ENCODE measurements around the gene PFKP.

PFKP gene

DNA sequence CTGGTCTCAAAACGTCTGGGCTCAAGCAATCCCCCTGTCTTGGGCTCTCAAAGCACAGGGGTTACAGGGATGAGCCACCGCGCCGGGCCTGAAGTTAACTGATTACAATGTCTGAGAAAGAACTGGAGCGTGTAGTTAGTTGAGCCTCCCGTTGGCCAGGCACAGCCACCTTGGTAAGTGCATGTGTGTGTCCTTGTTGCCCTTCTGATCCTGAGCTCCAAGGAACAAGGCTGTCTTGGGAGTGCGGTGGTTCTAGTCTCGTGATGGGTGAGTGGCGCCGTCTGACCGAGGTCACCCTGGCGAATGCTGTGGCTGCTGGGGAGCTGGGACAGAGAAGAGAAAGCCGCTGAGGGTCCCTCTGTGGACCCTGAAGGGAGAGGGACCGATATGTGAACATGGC, 54.7 kb downstream of the PFKP start:
- no peak for DNase-seq

DNA sequence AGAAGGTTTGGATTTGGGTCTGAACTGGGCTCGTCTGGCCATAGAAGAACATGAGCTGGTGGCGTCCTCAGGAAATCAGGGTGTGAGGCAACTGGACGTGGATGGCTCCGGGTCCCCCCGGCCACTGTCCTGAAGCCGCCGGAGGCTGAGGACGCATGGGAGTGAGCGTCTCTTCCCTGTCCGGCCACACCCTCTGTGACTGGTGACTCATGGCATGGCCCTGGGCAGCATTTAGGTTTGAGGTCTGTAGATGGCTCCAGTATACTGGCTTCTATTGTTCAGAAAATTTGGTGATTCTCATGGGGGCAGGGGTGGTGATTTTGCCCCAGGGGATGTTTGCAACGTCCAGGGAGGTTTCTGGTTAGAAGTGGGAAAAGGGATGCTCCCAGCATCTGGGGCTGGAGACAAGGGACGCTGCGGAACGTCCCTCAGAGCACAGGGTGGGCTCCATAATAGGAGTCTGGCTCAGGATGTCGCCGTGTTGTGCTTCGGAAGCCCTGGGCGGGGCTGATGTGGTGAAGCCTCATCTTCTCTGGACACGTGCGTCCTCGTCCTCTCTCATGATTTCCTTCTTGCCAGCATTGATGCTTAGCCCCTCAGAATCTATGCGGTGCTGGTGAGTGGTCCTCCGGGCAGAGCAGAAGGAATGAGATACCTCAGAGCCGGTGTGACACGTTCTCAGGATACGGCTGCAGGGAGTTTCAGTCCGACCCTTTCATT, 55.3 kb downstream of the PFKP start:
- no peak for DNase-seq

DNA sequence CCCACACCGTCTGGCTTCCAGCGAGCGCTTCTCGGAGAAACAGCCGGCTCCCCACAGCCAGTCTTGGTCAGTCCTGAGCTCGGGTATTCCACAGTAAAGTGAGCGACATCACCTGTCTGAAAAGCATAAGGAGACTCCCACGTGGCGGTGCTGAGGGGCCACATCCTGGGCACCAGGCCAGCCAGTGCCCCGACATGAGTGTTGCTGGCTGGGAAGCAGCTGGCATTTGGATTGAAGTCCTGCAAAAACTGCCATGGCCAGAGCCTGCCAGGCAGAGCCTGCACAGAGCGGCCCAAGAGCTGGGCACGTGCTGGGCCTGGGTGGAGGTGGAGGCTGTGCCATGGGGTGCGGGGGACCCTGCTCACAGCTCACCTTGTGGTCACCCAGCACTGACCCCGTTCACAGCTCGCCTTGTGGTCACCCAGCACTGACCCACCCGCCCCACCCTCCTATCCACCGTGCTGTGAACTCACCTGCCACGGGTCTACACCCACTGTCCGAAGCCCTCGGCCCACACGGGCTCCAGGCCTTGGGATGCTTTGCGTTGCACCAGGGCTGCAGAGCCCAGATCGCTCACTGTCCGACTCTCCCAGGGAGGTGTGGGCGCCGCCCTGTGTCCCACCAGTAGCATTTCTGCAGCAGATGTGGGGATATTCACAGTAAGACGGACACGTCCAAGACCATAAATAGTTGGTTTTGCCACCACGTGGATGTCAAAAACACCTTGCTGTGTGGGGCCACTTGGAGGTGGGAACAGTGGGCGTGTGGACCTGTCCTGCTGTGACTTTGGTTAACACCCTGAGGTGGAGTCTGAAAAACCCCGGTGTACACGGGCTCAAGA, 56.4 kb downstream of the PFKP start:
- DNase-seq = no peak

DNA sequence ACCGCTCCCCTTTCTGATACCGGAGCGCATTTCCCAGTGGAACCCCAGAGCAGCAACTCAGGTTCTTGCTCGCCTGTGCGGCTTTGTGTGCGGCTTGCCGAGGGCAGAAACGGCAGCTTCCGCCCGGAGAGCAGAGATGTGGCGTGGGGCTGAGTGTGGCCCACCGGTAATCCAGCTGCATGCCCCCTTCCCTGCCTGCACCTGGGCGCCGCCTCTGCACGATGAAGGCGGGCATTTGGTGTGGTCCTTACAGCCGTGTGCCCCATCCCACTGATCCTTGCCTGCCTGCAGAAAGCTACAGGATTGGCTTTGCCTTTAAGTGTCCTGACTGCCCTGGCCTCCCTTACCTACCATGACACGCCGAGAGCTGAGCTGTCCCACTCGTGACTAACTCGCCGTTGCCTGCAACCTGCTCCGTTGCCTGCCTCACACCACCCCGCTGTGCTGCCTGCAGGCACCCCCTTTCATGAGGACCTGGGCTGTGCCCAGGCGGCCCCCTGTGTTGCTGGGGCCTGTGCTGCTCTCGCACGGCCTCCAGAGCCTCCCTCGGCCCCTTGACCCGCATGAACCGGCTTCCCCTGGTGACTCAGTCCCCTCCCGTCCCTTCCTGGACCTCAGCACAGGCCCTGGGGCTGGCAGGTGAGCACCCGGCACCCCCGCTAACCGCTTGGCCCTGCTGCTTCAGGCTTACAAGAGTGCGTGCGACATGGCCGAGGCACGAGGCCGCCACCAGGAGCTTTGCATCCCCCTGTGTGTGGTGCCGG, 57.2 kb downstream of the PFKP start:
- no peak for DNase-seq

DNA sequence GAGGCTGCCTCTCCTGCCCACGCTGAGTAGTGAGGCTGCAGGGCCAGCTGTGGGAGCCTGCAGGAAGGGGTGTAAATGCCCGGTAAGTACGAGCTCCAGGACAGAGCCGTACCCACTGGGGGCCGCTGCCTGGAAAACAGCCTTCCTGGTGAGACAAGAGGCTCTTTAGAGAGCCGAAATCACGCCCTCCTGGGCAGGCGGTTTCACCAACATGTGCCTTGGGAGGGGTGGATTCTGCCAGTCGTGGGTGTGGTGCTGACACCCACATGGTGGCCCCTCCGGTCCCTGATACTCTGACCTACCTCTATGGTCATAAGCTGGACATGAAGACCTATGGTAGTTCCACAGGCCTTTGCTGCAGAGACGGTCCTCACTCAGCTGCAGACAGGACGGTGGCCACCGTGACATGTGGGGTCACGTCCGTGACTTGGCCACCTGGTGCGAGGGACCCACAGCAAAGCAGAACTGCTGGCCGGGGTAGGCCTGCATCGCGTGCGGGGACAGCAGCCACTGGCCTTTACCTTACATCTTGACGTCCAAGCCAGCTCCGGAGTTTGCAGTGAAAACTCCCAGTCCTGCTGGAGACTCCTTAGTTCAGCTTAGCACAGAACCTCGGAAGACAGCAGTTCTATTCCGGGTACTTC, 58.3 kb downstream of the PFKP start:
- DNase-seq = no peak

DNA sequence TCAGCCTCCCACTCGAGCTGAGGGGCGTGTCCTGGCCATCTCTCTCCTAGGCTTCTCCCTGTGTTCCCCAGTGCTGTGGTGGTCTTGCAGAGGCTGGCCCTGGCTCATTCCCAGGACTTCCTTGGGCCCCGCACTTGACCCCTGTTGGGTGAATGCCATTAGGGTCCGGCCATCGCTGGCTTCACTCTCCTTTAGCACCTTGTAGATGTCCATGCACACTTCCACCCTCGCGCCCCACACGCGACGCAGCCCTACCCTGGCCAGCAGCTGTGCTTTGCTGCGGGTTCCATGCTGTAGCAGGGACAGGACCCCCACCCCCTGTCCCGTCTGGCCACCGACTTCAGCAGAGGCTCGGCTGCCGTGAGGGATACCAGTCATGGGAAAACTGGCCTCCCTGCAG, 58.9 kb downstream of the PFKP start:
- no peak for DNase-seq

DNA sequence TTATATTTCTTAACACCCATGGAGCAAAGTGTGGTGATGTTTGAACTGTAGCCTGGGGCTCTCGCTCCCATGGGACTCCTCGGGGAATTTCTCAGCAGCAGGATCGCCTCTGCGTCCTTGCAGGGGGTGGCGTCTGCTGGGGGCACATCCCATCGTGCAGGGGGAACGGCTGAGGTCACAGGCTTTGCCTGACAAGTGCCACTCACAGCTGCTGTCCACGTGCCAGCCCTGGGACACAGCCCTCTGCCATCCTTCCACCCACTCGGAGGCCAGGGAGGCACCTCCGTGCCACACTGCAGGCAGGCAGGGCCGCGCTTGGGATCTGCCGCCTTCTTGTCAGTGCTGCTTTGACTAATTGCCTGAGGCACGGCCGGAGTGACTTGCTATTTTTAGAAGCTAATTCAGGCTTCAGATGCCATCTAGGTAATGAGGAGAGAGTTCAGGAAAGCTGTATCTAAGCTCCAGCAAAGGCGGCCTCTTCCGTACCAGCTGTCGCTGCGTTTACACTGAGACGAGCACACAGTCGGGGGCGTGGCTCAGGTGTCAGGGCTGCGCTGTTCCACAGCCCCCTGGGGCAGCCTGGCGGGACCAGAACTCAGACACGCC, 59.5 kb downstream of the PFKP start:
- DNase-seq = no peak

DNA sequence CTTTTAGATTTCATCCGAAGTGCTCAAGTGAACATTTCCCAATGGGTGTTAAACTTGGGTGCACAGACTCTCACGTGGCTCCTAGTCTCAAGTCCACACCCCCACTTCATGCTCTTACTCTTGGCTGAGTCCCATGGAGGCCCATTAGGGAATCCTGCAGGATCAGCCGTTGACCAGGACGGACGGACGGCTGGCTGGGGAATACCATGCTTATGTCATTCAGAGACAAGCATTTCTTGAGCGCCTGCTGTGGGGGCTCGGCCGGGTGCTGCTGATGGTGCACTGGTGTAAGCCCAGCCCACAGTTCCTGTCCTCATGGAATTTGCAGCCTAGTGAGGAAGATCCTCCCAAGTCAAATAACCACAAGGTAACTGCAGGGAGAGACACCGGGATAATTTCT, 60.6 kb downstream of the PFKP start:
- no peak for DNase-seq

DNA sequence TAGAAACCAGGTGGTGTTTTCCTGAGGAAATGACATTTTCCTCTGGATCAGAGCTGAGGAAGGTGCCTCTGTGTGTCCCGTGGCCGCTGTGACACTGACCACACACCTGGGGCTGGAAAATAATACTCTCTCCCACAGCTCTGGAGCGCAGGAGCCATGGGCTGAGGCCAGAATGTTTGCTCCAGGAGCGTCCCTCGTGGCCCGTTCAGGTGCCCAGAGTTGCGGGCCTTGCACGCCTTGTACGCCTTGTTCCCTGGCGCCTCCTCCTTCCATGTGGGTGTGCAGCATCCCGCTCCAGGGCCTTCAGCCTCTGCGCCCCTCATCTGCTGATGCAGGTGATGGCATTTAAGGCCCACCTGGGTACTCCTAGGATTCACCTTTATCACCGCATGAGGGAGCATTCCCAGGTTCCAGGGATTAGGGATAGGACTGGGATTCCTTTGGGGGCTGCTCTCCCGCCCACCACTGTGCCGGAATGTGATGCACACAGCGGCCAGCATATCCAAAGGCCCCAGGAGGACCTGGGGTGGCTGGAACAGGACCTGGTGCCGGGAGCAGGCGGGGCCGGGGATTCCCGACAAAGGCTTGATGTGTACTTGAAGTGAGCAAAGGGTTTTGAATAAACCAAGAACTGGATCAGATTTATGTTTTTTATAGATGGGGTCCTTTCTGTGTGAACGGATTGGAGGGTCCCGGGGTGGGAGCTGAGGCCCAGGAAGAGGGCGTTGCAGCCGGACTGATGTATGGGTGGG, 61.2 kb downstream of the PFKP start:
- no peak for DNase-seq

DNA sequence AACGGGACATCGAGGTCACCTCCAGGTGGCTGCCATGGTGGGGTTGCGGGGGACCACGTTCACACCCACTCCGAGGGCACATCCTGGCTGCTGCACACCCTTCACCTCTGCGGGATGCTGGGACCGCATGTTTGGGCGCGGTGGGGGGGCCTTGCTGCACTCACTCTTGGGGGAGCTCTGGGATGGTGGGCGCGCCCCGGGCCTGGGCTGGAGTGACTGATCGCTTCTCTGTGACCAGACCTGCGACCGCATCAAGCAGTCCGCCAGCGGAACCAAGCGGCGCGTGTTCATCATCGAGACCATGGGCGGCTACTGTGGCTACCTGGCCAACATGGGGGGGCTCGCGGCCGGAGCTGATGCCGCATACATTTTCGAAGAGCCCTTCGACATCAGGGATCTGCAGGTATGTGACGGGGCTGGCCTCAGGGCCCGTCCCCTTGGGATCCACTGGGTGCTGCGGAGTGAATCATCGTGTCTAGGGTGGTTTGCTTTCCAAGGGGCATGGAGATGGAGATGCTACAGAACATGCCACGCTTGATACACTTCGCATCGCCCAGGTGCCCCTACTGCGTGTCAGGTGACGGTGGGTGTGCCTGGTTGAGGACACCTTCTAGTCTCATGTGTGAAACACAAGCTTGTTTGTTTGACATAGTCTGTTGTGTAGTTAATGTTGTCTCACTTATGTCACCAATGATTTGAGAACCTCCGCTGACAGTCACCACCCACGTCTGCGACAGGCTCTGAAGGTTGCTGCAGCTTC, 62.4 kb downstream of the PFKP start:
- no peak for DNase-seq

DNA sequence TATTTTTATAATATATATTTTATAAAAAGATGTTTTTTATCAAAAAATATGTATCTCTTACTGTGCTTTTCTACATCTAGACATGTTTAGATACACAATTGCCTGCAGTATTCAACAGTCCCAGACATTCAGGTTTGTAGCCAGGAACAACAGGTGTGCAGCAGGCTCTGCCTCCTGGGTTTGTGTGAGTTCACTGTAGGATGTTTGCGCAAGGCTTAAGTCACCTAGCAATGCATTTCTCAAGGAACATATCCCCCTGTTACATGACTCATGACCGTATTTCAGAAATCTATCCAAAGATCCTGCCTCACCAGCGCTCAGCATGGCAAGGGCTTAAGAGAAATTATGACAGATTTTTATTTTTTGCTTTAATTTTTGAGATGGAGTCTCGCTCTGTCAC, 63.8 kb downstream of the PFKP start:
- no peak for DNase-seq

DNA sequence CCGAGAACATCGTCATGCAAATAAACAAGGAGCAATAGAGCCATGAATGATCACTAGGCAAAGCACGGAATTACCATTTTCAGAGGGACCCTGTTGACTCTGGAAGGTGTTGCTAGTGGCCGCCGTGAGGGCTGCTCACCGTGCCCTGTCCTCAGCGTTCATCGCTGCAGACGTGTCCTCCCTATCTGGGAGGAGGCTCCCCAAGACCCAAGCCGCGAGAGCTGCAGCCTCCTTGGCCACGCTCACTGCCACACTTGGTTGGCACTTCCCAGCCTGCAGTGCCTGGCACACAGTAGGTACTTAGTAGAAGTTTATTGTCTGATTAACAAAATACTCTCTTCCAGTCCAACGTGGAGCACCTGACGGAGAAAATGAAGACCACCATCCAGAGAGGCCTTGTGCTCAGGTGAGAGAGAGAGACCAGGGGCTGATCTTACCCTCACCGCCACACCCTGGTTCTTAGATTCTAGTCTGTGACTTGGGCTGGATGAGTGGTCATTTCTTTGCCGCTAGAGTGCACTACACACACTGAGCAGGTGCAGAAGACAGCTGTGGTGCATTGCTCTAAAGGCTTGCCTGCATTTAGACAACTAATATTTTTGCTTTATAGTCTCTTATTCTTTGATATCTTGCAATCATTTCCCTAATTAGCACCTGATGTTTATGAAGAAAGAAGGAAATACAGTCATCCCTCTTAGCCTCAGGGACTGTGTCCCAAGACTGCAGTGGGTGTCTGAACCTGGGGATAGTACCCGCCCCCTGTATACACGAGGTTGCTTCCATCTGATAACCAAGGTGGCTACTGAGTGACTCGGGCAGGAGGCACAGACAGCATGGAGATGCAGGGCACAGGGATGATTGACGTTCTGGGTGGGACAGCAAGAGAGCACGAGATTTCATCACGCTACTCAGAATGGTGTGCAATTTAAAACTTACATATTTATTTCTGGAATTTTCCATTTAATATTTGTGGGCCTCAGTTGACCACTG, 65.0 kb downstream of the PFKP start:
- DNase-seq = no peak

DNA sequence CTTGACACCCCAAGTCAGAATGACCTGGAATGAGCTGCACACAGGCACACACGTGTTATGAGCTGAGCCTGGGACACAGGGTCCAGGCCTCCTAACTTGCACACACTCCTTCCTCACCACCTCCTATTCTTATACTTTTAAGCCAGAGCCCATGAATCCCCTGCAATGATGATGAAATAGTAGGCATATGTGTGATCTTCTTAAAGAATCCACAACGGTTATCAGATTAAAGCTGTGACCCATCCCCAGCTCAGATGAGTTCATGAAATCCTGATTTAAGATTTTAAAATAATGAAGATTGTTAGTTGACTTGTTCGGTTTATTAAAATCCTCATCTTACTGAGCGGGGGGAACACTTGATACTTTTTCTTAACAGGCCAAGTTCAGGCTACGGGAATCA, 66.6 kb downstream of the PFKP start:
- DNase-seq = no peak

DNA sequence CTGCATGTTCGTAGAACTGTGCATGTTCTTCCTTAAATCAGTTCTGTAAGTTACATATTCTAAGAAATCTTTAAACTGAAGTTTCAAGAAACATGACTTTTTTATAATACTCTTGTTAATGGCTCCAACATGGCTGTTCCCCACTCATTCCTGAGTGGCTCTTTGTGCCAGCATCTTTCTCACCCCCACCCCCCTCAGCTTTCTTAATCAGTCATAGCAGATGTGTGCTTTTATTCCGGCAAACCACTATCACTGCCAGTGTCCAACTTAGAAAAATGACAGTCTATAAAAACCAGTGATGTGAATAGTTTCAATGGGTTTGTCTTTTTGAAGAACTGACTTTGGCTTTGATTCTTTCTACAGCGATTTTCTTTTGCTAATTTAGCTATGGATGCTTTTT, 67.7 kb downstream of the PFKP start:
- no peak for DNase-seq

DNA sequence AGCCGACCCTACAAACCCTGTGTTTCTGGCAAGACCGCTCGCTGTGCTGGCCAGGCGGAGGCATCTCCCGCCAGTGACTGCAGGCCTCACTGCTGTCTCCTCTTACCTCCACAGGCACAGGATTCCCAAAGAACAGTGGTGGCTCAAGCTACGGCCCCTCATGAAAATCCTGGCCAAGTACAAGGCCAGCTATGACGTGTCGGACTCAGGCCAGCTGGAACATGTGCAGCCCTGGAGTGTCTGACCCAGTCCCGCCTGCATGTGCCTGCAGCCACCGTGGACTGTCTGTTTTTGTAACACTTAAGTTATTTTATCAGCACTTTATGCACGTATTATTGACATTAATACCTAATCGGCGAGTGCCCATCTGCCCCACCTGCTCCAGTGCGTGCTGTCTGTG, 69.0 kb downstream of the PFKP start:
- DNase-seq = no peak

DNA sequence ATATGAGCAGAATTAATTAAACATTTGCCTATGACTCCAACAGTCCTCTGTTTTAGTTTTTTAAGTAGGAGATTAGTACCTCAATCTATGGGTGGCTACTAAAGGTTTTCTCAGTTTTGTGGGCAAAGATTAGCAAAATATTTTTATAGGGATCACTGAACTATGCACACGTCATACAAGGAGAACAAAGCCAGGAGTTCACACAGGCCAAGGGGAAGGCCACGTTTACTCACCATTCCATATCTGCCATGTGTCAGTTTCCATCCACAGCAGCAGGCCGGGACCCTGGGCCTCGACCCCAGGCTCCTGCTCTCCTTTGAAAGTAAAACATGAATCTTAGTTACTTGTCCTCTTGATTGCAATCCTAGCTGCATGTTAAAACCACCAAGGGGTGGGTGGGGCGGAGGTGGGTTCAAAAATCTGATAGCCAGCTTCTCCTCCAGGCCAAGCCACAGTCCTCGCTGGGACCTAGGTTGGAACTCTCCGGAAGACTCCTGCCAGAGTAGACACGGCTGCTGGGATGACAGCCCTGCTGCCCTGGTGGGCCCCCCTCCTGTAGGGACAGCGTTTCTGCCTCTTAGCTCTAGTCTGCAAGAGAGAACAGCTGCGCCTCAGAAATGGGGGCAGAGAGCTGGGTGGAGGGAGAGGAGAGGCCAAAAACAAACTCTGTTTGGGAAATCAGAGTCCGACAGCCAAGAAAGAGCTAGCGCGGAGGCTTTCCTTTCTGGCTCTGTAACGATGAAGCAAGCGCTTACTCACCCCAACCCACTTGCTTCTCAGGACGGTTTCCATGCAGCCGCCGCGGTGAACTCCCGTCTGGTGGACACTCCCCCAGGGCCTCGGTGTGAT, 69.6 kb downstream of the PFKP start:
- DNase-seq = no peak

DNA sequence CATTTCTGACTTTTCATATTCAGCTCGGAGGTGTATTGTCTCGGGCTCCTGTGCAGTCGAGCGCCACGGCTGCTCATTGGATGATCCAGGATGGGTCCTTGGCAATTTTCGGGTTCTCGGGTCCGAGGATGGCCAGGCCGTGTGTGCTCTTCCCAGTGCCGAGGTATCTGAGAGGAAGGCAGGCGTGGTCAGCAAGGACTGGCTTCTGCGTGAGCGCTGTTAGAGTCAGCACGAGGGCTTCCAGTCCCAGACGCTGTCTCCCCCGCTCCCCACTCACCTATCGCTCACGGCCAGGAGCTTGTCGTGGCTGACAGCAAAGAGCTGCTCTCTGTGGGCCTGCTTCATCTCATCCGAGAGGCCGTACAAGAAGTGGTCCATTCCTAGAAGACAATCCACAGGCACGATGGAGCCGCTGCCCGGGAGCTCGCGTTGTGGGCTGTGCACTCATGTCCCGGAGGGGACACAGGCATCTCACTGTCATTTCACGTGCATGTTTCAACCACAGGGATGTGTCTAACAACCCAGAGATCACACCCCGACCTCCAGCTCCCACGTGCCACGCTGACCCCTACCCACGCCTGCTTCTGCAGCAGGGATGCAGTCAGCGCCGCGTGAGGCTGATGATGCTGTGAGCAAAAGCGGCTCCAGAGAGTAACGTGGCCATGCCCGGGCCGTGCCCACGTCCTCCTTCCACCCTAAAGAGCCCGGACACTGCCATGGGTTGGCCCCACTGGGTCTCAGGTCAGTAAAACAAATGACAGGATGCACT, 70.8 kb downstream of the PFKP start:
- no peak for DNase-seq

DNA sequence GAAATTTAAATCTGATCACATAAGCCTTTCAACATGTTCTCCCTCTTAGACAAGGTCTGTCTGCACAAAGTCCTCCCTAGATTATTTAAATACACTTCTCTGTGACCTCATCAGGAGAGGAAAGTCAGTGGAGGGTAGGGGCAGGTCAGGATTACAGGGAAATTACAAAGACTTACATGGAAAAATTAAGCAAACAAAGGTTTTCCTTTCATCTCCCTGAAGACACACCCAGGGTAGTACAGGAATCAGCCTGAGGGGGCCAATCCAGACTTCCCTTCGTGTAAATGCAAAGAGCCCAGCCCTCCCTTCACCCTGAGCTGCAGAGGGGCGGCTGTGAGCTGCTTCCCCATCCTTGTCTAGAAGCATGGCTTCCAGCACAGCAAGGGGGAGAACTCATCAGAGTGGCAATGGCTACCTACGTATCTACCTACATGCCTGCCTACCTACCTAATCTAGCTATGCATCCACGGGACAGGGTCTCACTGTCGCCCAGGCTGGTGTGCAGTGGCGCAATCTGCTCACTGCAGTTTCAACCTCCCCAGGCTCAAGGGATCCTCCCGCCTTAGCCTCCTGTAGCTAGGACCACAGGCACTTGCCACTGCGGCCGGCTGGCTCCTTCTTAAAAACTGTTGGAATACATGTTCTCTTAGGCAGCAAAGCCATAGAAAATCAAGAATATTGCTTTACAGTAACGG, 72.0 kb downstream of the PFKP start:
- DNase-seq = no peak
